HCT116 (cell line): ENCODE measurements around the gene ABR. TPM values are rescaled to one million over a fixed set of nuclear protein-coding genes. Genes with fewer than 3 reads are reported as not detected.

Source experiments
- ATAC-seq: fragments of 200-7000 bp; cut with Tn5 transposase; 2 replicates; pipeline ENCODE4 v1.9.1; 2020; ENCODE audit warnings: mild to moderate bottlenecking, moderate library complexity
- BruUV-seq: library from RNA; stranded (reverse); fragments of 400-500 nt; replicated peaks from 2 replicates; lab custom pipeline; 2021; lab: Mats Ljungman, UMichigan
- CTCF ChIA-PET: fragments of 300-600 bp; sonication (Branson Sonifier 250); formaldehyde crosslinking; loops from one replicate; lab custom pipeline; 2021; ENCODE audit warnings: antibody characterized with exemption; lab: Charles Lee
- POLR2A ChIA-PET: fragments of 300-600, 350-600 bp; sonication (Branson Sonifier 250); formaldehyde crosslinking; loops from one replicate; lab custom pipeline; 2021; ENCODE audit warnings: antibody characterized with exemption; lab: Charles Lee
- RAD21 ChIA-PET, 2 experiments: fragments of 300-600 bp; sonication (Branson Sonifier 250); formaldehyde crosslinking; loops; one replicate each; lab custom pipeline; 2023; ENCODE audit warnings: low total read pairs in 2 of 2; ENCODE audit not compliant: uncharacterized antibody in 2 of 2, unreplicated experiment in 2 of 2, low non-redundant PET in 1 of 2; lab: Charles Lee
- DNase-seq: peaks from one replicate; pipeline ENCODE4 v3.0.0-alpha.2; 2010; ENCODE audit warnings: low read depth, low spot score
- H2AFZ ChIP-seq: fragments of 200-600 bp; shearing (Covaris generic), sonication (generic); 2 replicates; pipeline ENCODE4 v1.6.1; 2017; ENCODE audit warnings: low read depth, mixed run types, mixed read lengths, antibody characterized with exemption, low read length; ENCODE audit not compliant: poor library complexity, severe bottlenecking
- H3K27ac ChIP-seq: 2 replicates; pipeline ENCODE4 v1.5.1; 2012; ENCODE audit warnings: low read depth, low read length
- H3K27me3 ChIP-seq: fragments of 200-600 bp; sonication (generic); 2 replicates; pipeline ENCODE4 v1.6.1; 2016; ENCODE audit warnings: mixed run types, low read length, mixed read lengths; ENCODE audit not compliant: insufficient read depth
- H3K36me3 ChIP-seq, 2 experiments: fragments of 200-500 bp in 1 of 2; fragments of 200-600 bp in 1 of 2; sonication (Bioruptor generic) in 1 of 2; sonication (generic) in 1 of 2; 2 replicates each; pipeline versions ENCODE4 v1.5.1 to v1.6.1; 2014 to 2016; ENCODE audit warnings: low read length in 2 of 2, inconsistent platforms in 1 of 2, mixed read lengths in 1 of 2, mixed run types in 1 of 2; ENCODE audit not compliant: insufficient read depth in 2 of 2, control insufficient read depth in 1 of 2
- H3K4me1 ChIP-seq, 2 experiments: fragments of 200-600 bp in 1 of 2; sonication (generic) in 1 of 2; 2 replicates each; pipeline versions ENCODE4 v1.5.1 to v1.6.1; 2012 to 2017; ENCODE audit warnings: low read length in 2 of 2, inconsistent platforms in 1 of 2, mild to moderate bottlenecking in 1 of 2, mixed read lengths in 1 of 2, mixed run types in 1 of 2, moderate library complexity in 1 of 2; ENCODE audit not compliant: insufficient read depth in 2 of 2, control insufficient read depth in 1 of 2
- H3K4me2 ChIP-seq: fragments of 200-600 bp; sonication (generic); 2 replicates; pipeline ENCODE4 v1.6.1; 2017; ENCODE audit warnings: mixed run types, low read length, mixed read lengths
- H3K4me3 ChIP-seq, 2 experiments: fragments of 200-600 bp in 1 of 2; sonication (generic) in 1 of 2; replicated peaks in 1 of 2; 2 replicates each; pipeline ENCODE4 v1.5.1; 2011 to 2016; ENCODE audit warnings: low read length in 2 of 2, control low read depth in 1 of 2, low read depth in 1 of 2, mild to moderate bottlenecking in 1 of 2, mixed read lengths in 1 of 2, mixed run types in 1 of 2
- H3K79me2 ChIP-seq: fragments of 200-600 bp; sonication (generic); 2 replicates; pipeline ENCODE4 v1.6.1; 2017; ENCODE audit warnings: mild to moderate bottlenecking, mixed run types, low read length, moderate library complexity, mixed read lengths; ENCODE audit not compliant: insufficient read depth
- H3K9ac ChIP-seq: fragments of 200-600 bp; sonication (generic); 2 replicates; pipeline ENCODE4 v1.6.1; 2016; ENCODE audit warnings: low read length, mixed read lengths
- H3K9me2 ChIP-seq: fragments of 200-600 bp; sonication (generic), shearing (Covaris generic); 2 replicates; pipeline ENCODE4 v1.6.1; 2017; ENCODE audit warnings: mixed run types, mild to moderate bottlenecking, moderate library complexity; ENCODE audit not compliant: insufficient read depth
- H3K9me3 ChIP-seq, 2 experiments: fragments of 200-500 bp in 1 of 2; fragments of 200-600 bp in 1 of 2; sonication (Bioruptor generic) in 1 of 2; sonication (generic) in 1 of 2; 2 replicates each; pipeline ENCODE4 v1.6.1; 2014 to 2017; ENCODE audit warnings: low read length in 2 of 2, mixed read lengths in 2 of 2, inconsistent platforms in 1 of 2, low read depth in 1 of 2, mild to moderate bottlenecking in 1 of 2, mixed run types in 1 of 2, moderate library complexity in 1 of 2; ENCODE audit not compliant: control insufficient read depth in 1 of 2, insufficient read depth in 1 of 2
- H4K20me1 ChIP-seq: fragments of 200-600 bp; sonication (generic), shearing (Covaris generic); 2 replicates; pipeline ENCODE4 v1.6.1; 2017; ENCODE audit warnings: mixed run types, mild to moderate bottlenecking, moderate library complexity; ENCODE audit not compliant: insufficient read depth
- CBX3 ChIP-seq: IDR thresholded peaks from 2 replicates; pipeline ENCODE4 v1.6.1; 2012; ENCODE audit warnings: low read depth
- EGR1 ChIP-seq: IDR thresholded peaks from 2 replicates; pipeline ENCODE4 v1.6.1; 2012; ENCODE audit warnings: low read depth
- ELF1 ChIP-seq: IDR thresholded peaks from 2 replicates; pipeline ENCODE4 v1.6.1; 2012; ENCODE audit warnings: low read depth, borderline replicate concordance
- EZH2 ChIP-seq: fragments of 200-600 bp; sonication (generic); IDR thresholded peaks from 2 replicates; pipeline ENCODE4 v1.6.1; 2017; ENCODE audit warnings: antibody characterized with exemption, mixed run types
- FOSL1 ChIP-seq: IDR thresholded peaks from 2 replicates; pipeline ENCODE4 v1.6.1; 2012; ENCODE audit warnings: low read depth
- POLR2A ChIP-seq: IDR thresholded peaks from 2 replicates; pipeline ENCODE4 v1.7.0; 2011; ENCODE audit warnings: borderline replicate concordance; ENCODE audit not compliant: insufficient read depth, insufficient read length; ENCODE audit errors: extremely low read depth
- POLR2AphosphoS5 ChIP-seq: IDR thresholded peaks from 2 replicates; pipeline ENCODE4 v1.6.1; 2011; ENCODE audit warnings: mild to moderate bottlenecking, low read depth, low read length, moderate library complexity
- RAD21 ChIP-seq: IDR thresholded peaks from 2 replicates; pipeline ENCODE4 v1.6.1; 2012; ENCODE audit warnings: low read depth, mild to moderate bottlenecking
- REST ChIP-seq: IDR thresholded peaks from 2 replicates; pipeline ENCODE4 v1.6.1; 2012; ENCODE audit warnings: low read depth
- SRF ChIP-seq: IDR thresholded peaks from 2 replicates; pipeline ENCODE4 v1.6.1; 2012; ENCODE audit warnings: low read depth
- YY1 ChIP-seq: IDR thresholded peaks from 2 replicates; pipeline ENCODE4 v1.6.1; 2011; ENCODE audit warnings: low read length, low read depth, moderate library complexity, mild to moderate bottlenecking; ENCODE audit not compliant: insufficient replicate concordance; ENCODE audit errors: extremely low read depth
- ZBTB33 ChIP-seq: IDR thresholded peaks from 2 replicates; pipeline ENCODE4 v1.6.1; 2011; ENCODE audit warnings: mild to moderate bottlenecking, low read length, moderate library complexity; ENCODE audit not compliant: insufficient replicate concordance; ENCODE audit errors: extremely low read depth
- ZNF274 ChIP-seq: fragments of 200-500 bp; sonication (Bioruptor generic); IDR thresholded peaks from 2 replicates; pipeline ENCODE4 v1.6.1; 2014; ENCODE audit warnings: mild to moderate bottlenecking, low read depth, low read length, inconsistent platforms
- intact Hi-C: fragments of 100-400 bp; cut with micrococcal nuclease; formaldehyde crosslinking; loops from 2 replicates; pipeline ENCODE4 v1.10.0; 2022
- total RNA-seq: library from RNA; stranded (reverse); gene quantifications from one replicate; pipeline ENCODE4 v1.2.1, GENCODE V29; 2021; ENCODE audit not compliant: unreplicated experiment
- TF ChIP-seq, protein P1 (sequence below): IDR thresholded peaks from 2 replicates; pipeline ENCODE4 v1.6.1; 2012
- TF ChIP-seq, protein P2 (sequence below), 3 experiments: fragments of 200-600 bp in 1 of 3; sonication (generic) in 1 of 3; IDR thresholded peaks in 2 of 3; conservative IDR thresholded peaks in 1 of 3; 2 replicates each; pipeline ENCODE4 v1.5.1; 2012 to 2017; ENCODE audit warnings: low read depth in 2 of 3, low read length in 2 of 3, antibody characterized with exemption in 1 of 3, borderline replicate concordance in 1 of 3, control low read depth in 1 of 3, mild to moderate bottlenecking in 1 of 3, mixed read lengths in 1 of 3, mixed run types in 1 of 3, moderate library complexity in 1 of 3; ENCODE audit not compliant: insufficient read depth in 1 of 3

ABR gene
- total RNA-seq, 1 experiment from 2014 or later = 58.5 TPM

DNA sequence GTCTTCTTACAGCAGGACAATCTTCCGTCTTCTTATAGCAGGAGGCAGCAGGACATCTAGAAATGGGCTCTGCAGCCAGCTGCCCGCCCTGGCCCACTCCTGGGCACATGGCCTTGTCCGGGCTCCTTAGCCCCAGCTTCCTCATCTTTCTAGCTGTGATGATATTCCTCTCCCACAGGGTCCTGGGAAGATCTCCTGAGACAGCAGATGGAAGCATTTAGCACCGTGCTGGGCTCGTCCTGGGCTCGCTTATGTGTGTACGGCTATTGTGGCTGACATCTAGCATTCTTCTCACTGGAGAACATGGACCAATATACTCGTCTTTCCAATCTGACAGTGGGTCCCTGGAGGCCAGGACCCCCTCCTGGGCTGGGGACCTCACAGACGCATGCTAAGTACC, 134.3 kb downstream of the ABR start:
- H3K36me3 ChIP-seq = no peaks in the 10 kb centered on the region
- H3K9ac ChIP-seq = no peak overlapping the region
- H3K4me1 ChIP-seq = no peaks in the 10 kb centered on the region
- no peaks in the 10 kb centered on the region for H3K9me2 ChIP-seq
- DNase-seq (no peak), ATAC-seq (no peak)
- RAD21 ChIA-PET = no interaction called here
- no peak overlapping the region for H3K4me3 ChIP-seq
- no peak overlapping the region for H3K4me2 ChIP-seq
- H3K9me3 ChIP-seq = no peaks in the 10 kb centered on the region
- H2AFZ ChIP-seq = no peak overlapping the region
- intact Hi-C loops = no loop called here
- CTCF ChIA-PET = no interaction called here
- no peaks in the 10 kb centered on the region for H4K20me1 ChIP-seq
- no peaks in the 10 kb centered on the region for H3K79me2 ChIP-seq
- POLR2A ChIA-PET = no interaction called here
- TF ChIP-seq POLR2A (no peak), YY1 (no peak), EGR1 (no peak), ZNF274 (no peak), ELF1 (no peak), POLR2AphosphoS5 (no peak), REST (no peak), CBX3 (no peak), FOSL1 (no peak), SRF (no peak), RAD21 (no peak), ZBTB33 (no peak), EZH2 (no peak)
- TF ChIP-seq, protein P1, sequence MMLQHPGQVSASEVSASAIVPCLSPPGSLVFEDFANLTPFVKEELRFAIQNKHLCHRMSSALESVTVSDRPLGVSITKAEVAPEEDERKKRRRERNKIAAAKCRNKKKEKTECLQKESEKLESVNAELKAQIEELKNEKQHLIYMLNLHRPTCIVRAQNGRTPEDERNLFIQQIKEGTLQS = no peak
- TF ChIP-seq, protein P2, sequence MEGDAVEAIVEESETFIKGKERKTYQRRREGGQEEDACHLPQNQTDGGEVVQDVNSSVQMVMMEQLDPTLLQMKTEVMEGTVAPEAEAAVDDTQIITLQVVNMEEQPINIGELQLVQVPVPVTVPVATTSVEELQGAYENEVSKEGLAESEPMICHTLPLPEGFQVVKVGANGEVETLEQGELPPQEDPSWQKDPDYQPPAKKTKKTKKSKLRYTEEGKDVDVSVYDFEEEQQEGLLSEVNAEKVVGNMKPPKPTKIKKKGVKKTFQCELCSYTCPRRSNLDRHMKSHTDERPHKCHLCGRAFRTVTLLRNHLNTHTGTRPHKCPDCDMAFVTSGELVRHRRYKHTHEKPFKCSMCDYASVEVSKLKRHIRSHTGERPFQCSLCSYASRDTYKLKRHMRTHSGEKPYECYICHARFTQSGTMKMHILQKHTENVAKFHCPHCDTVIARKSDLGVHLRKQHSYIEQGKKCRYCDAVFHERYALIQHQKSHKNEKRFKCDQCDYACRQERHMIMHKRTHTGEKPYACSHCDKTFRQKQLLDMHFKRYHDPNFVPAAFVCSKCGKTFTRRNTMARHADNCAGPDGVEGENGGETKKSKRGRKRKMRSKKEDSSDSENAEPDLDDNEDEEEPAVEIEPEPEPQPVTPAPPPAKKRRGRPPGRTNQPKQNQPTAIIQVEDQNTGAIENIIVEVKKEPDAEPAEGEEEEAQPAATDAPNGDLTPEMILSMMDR (IDR thresholded peaks at IDR 0.05 in 2 of 3, conservative IDR thresholded peaks at IDR 0.05 in 1 of 3; ENCODE audit: borderline replicate concordance in 1 of 3, insufficient read depth in 1 of 3, low read depth in 2 of 3, low read length in 2 of 3) = no peak
- TF ChIP-seq, all 23 proteins: peak for 0
- BruUV-seq = no TSS peak
- Histone ChIP-seq H3K27me3 (no peaks in the 10 kb centered on the region), H3K27ac (no peak overlapping the region)
